GM13976 (cell line): ENCODE measurements around the gene TTC36.
"Not testable (repeated sequence)": the region's sequence is repeated elsewhere in the genome, so short reads cannot be mapped to it uniquely, and the experiment has no call there.

ENCODE experiments used
- DNase-seq: peaks from one replicate; pipeline ENCODE4 v3.0.0; 2012; ENCODE audit warnings: low spot score
- in situ Hi-C: fragments of 300-500 bp; cut with MboI; formaldehyde crosslinking; loops from one replicate; pipeline ENCODE4 v1.12.0; 2022; ENCODE audit warnings: low sequenced_read_pairs, mixed read lengths, inconsistent platforms; ENCODE audit not compliant: unreplicated experiment
- TF ChIP-seq, protein P1 (sequence below): IDR thresholded peaks from 2 replicates; pipeline ENCODE4 v1.5.1; 2012; ENCODE audit warnings: borderline replicate concordance, mild to moderate bottlenecking; ENCODE audit not compliant: insufficient read depth; ENCODE audit errors: extremely low read depth, missing control alignments, control extremely low read depth

Gene TTC36

DNA sequence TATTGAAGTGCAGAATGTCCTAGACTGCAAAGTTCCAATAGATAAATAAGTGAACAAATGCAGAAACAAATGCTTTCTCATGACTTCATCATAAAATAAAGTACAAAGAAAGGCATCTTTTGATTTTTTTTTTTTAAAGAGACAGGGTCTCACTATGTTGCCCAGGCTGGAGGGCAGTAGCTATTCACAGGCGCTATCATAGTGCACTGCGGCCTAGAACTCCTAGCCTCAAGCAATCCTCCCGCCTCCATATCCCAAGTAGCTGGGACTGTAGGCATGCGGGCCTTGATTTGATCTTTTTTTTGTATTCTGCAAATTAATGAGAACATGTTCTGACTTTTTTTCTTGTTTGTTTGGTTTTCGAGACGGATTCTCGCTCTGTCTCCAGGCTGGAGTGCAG is 47.4 kb downstream of the TTC36 start:
- no peak for DNase-seq
- TF ChIP-seq, protein P1, sequence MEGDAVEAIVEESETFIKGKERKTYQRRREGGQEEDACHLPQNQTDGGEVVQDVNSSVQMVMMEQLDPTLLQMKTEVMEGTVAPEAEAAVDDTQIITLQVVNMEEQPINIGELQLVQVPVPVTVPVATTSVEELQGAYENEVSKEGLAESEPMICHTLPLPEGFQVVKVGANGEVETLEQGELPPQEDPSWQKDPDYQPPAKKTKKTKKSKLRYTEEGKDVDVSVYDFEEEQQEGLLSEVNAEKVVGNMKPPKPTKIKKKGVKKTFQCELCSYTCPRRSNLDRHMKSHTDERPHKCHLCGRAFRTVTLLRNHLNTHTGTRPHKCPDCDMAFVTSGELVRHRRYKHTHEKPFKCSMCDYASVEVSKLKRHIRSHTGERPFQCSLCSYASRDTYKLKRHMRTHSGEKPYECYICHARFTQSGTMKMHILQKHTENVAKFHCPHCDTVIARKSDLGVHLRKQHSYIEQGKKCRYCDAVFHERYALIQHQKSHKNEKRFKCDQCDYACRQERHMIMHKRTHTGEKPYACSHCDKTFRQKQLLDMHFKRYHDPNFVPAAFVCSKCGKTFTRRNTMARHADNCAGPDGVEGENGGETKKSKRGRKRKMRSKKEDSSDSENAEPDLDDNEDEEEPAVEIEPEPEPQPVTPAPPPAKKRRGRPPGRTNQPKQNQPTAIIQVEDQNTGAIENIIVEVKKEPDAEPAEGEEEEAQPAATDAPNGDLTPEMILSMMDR = no peak
- in situ Hi-C loops = no loop called here

DNA sequence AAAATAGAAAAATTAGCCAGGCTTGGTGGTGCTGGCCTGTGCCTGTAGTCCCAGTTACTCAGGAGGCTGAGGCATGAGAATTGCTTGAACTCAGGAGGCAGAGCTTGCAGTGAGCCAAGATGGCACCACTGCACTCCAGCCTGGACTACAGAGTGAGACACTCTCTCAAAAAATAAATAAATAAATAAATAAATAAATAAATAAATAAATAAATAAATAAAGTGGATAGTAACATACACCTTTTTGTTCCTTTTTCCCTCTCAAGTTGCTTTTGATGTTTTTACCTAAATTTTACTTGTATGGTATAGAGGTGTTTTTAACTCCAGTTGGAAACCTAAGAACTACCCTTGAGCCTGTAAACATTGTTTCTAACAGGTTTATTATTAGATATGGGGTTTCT is 50.7 kb downstream of the TTC36 start:
- DNase-seq, in situ Hi-C loops: not testable (repeated sequence)
